Hindlimb muscle (tissue), 1 donor: ENCODE data around the gene AGFG1. TPM values are rescaled to one million over a fixed set of nuclear protein-coding genes. Genes with fewer than 3 reads are reported as not detected.
"Not testable (repeated sequence)": the region's sequence is repeated elsewhere in the genome, so short reads cannot be mapped to it uniquely, and the experiment has no call there.

Source experiments
- DNase-seq: peaks from one replicate; pipeline ENCODE4 v3.0.0-alpha.2; 2013
- polyA plus RNA-seq: library from polyadenylated mRNA; unstranded; fragments of 120-200 nt; gene quantifications from one replicate; pipeline ENCODE4 v1.2.1, GENCODE V29; 2013; ENCODE audit not compliant: insufficient read length

AGFG1 gene
- polyA plus RNA-seq, 1 donor = 50.0 TPM

DNA sequence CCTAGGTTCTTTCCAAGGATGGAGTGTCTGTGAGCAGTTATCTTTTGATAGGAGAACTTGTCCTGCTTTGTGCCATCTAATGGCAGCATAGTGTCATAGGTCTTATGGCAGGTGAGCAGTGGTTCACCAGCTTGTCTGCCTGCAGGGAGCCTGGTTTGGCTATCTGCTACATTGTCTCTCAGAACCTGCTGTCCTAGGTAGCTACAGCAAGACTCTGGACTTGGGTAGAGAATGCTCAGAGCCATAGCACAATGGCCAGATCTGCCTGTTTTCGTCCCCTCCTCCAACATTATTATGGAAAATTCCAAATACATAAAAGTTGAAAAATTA is 28.3 kb downstream of the AGFG1 start:
- DNase-seq = no peak

DNA sequence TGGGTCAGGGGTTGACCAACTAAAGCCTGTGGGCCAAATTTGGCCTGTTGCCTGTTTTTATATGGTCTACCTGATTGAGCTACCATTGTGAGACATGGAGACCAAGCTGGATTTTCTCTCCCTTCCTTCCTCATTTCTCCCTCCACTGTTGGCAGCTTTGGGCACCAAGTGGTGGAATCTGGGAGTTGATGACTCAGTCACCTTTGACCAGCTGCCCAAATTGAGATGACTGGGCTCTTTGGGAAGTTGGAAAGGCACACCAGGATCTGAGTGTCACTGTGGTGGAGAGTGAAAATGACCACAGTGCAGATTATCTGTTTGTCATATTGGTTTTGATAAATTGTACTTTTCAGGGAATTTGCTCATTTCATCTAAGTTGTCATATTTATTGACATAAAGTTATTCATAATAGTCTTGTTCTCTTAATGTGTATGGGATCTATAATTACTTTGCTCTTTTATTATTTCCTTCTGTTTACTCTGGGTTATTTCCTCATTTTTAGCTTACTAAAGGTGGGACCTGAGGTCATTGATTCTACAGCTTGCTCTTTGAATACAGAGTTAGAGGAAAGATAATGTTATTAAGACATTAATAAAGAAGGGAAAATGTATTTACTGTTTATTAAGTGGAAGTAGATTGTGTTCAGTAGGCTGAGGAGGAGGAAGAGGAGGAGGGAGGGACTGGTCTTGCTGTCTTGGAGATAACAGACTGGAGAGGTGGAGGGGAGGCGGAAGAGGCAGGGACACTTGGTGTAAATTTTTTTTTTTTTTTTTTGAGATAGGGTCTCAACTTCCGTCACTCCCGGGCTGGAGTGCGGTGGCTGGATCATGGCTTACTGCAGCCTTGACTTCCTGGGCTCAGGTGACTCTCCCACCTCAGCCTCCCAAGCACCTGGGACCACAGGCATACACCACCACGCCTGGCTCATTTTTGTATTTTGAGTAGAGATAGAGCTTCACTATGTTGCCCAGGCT is 31.8 kb downstream of the AGFG1 start:
- DNase-seq = no peak

DNA sequence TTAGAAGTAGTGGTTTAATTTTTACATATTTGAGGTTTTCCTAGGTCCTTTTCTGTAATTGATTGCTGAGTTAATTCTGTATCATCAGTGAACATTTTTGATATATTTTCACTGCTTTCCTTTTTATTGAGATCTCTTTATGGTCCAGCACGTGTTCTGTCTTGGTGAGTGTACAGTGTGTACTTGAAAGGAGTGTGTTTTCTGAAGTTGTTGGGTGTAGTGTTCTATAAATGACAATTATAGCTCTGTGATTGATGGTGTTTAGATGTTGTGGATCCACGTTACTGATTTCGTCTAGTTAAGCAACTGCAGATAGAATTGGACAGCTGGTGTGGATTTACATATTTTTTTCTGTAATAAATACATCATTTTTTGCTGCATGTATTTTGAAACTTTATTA is 32.7 kb downstream of the AGFG1 start:
- DNase-seq = no peak

DNA sequence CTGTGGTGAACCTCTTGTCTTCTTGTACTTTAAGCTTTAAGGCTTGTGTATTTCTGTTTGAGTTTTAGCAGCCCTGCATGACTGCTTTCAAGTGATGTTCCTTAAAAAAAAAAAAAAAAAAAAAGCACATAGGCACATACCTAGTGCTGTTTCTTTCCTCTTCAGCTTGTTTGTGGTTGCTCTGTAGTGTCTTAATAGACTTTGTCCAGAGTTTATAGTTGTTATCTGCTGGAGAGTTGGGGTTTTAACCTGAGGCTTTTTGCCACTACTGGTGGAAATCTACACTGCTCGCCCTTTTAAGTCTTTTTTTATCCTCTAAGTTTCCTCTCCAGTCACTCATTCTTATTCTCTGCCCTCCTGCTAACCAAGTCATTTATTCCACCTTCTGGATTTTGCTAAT is 34.5 kb downstream of the AGFG1 start:
- no peak for DNase-seq

DNA sequence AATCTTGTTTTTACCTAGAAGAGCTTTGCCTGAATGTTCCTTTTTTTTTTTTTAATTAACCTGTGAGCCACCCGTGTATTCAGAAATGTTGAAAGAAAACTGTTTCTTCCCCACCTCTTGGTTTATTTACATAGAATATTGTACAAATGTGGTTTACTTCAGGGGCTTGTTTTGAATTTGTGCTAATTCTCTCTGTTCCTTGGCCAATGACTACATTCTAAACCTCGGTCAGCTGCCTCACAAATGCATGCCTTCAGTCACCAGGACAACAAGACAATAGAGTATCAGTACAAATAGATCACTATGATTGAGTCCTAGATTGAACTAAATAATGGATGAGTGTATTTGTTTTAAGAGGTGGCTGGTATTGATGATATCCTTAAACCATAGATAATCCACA is 36.0 kb downstream of the AGFG1 start:
- DNase-seq = no peak

DNA sequence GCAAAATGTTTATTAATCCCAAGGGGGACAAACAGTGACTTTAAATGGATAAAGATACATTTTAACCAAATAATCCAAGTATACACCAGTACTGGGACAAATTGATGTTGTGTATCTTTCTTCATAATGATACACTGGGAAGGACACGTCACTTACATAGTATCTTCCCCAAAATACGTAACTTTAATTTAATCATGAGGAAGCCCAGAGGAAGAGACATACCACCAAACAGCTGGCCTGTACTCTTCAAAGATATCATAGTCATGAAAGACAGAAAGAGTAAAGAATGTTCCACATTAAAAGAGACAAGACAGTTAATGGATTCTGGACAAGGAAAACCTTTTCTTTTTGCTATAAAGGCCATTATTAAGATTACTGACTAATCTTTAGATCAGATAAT is 37.1 kb downstream of the AGFG1 start:
- no peak for DNase-seq

DNA sequence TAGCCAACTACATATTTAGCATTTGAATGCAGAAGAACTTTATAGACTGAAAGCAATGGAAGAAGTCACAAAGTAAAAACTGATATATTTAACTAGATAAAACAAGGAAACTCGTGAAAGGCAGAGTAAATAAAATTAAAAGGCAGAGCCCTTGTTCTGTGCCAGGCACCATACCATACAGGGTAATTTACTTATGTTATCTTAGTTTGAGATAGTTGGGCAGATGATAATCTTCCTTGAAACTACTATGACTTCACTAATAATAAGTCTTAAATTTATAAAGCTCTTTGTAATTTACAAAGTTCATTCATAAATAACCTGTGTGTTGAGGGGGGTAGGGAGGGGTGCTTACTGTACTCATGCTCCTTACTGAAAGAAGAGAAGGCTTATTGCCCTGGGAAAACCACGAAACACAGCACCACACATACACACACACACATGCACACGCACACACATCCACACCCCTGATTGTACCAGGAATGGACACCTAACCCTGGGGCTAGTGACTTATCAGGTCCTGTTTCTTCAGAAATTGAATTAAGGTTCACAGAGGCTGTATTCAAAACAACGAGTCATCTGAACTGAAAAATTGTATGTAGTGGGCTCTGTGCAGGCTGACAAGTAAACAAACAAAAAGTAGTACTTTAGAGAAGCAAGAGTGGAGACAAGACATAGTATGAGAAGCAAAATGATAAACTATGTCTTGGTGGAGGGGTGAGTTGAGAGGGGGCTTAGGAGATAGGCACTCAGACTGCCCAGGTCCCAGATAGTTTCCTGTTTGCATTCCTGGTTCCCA is 38.1 kb downstream of the AGFG1 start:
- DNase-seq = no peak

DNA sequence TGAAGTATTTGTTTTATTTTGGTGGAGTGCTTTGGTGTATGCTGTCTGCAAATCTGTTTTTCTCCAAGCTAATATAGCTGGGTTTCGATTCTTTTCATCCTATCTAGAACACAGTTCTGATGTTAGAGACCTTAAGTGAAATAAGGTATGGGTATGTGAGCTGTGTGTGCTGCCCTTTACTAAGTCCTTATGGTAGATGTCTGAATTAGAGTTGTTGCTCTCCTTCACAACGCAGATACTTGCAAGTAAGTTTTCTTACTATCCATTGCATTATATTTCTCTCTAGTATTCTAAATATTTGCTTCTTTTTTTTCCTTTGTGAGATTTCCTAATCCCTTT is 38.6 kb downstream of the AGFG1 start:
- no peak for DNase-seq

DNA sequence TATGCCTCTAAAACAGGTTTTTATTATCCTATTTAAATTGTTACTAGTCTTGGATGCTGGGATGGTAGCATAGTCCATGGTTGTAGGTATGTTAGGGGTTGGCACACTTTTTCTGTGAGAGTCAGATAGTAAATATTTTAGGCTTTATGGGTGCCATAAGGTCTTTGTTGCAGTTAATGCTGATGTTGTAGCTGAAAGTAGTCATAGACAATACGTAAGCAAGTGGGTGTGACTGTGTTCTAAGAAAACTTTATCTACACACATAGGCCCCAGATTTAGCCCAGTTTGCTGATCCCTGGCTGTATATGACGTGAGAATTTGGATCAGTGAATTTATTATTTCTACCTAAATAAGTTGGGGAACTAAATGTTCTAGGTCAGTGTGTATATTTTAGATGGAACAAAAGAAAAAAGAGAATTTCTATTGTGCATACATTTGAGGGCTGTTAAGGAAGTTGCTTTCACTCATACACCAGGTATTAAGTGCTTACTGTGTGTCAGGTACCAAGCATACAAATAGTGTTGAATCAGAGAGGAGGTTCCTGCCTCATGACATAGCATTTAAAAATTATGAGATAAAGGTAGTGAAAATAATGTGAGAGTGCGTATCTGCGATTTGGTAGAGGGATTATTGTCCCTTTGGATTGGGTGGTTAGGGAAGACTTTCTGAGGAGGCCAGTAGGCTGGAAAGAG is 39.4 kb downstream of the AGFG1 start:
- DNase-seq = no peak

DNA sequence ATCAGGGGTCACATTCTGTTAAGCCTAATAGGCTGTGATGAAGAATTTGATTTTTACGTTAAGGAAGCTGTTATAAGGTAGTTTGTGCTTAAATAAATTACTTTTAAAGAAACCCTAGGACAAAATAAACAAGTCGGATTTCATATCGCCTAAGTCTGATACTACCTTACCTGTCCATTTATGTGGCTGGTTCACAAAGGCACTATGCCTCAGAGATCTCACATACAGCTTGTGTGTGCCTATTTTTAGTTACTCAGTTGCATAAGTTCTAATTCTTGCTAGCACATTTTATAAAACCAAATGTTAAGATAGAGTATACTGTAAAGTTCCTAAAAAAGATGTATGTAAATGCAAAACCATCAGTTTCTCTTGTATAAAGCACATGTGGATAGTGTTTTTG is 40.0 kb downstream of the AGFG1 start:
- DNase-seq = no peak

DNA sequence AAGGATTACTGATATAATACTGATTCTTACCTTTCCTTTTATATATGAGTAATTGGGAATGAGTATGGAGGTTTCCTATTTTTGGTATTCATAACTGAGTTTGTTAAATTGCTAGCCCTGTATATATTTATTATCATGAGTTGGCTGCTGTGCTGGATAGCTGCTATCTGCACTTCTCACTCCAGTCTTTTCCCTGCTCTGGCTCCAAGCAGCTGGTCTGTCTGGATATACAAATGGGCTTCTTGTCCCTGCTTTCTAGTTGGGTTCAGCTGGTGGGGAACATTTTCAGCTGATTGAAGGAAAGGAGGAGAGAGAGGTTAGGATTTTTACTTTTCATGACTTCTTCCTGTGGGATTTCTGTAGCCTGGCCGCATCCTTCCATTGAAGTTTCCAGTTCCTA is 41.2 kb downstream of the AGFG1 start:
- DNase-seq = no peak

DNA sequence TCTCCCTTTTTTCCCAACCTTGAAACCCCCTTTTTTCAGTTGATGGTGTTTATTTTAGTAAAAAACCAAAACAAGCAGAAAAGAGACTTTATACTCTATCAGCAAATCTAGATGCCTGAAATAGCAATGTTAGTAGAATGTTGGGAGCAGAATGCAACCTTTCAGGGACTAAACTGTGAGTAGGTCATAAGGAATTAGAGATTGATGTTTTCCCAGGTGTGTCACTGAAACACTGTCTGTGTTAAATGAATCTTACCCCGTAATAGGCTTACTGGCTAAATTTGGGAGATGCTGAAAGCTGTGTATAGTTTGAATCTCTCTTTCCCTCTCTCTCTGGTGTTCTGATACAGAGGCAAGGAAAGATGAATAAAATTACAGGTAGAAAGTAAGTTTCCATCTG is 43.8 kb downstream of the AGFG1 start:
- no peak for DNase-seq

DNA sequence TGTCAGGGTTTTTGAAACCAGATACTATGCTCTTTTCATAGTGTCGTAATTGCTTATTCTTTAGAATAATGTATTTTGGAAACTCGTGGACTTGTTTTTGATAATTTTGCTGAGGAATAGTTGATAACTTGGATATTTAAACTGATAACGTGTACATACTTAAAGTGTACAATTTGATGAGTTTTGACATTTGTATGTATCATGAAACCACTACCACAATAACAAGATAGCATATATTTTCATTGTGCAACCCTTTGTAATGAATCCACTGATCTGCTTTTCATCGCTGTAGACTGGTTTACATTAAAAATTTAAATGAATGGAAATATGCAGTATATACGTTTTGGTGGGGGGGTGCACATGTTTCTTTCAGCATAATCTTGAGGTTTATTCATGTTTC is 45.8 kb downstream of the AGFG1 start:
- no peak for DNase-seq

DNA sequence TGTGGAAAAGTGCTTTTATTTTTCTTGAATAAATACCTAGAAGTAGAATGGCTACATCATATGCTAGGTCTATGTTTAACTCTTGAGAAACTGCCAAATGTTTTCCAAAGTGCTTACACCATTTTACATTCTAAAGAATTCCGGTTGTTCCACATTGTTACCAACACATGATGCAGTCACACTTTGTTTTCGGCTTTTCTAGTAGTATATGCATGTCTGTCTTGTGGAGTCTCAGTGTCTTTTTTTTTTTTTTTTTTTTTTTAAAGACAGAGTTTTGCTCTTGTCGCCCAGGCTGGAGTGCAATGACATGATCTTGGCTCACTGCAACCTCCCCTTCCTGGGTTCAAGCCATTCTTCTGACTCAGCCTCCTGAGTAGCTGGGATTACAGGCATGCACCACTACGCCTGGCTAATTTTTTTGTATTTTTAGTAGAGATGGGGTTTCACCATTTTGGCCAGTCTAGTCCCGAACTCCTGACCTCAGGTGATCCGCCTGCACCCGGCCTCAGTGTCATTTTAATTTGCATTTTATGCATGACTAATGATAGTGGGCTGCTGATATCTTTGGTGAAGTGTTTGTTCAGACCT is 46.4 kb downstream of the AGFG1 start:
- DNase-seq = not testable (repeated sequence)

DNA sequence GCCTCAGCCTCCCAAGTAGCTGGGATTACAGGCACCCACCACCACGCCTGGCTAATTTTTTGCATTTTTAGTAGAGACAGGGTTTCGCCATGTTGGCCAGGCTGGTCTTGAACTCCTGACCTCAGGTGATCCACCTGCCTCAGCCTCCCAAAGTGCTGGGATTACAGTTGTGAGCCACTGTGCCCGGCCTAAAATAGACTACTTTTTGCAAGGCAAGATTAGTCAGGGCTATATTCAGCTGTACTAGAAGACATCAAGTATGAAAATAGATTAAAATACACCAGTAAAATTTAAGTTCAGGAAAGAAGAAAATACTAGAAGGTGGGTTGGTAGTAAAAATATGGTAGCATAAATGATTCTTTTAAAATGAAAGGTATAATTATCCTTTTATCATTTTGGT is 49.2 kb downstream of the AGFG1 start:
- not testable (repeated sequence) for DNase-seq

DNA sequence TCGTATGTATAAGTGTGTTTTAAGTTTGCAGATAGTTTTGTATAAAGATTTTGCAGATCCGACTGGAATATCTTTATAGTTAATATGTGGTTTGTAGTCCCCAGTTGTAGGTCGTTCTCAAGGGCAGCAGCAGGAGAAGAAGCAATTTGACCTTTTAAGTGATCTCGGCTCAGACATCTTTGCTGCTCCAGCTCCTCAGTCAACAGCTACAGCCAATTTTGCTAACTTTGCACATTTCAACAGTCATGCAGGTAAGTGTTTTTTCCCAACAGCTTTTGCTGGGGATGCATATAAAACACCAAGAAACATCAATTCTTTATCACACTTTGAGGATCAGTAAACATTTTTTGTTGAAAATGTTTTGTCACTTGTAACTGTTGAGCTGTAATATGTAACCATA is 52.7 kb downstream of the AGFG1 start:
- no peak for DNase-seq

DNA sequence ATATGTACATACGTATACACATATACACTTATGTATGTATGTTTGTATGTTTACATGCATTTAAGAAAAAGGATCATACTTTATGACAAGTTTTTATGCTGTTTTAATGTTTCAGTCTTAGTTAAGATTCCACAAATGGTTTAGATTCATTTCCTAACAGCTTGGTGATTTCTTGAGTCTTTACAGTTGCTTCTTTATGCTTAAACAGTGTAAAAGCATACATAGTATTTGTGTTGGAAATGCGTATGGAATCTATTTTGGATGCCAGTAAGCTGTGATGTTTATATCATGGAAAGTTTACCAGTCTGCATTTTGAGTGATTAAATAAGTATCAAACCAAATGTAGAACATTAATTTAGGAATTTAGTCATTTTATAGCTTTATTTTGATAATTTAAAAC is 55.4 kb downstream of the AGFG1 start:
- DNase-seq = no peak

DNA sequence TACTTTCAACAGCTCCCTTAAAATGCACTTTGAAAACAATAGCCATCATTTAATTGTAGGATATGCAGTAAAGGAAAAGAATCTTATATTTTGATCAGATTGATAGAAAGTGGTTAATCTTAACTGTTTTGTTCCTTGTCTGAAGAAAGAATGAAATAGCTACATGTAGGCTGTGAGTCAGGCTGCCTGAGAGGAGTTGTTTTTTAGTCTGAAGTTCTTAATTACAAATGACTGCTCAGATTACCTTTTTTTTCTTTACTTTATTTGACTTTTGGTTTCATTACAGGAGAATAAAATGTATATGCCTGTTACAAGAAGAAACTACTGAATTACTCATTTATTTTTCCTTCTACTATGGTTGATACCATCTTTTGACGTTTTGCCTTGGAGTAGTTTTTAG is 56.8 kb downstream of the AGFG1 start:
- DNase-seq = no peak

DNA sequence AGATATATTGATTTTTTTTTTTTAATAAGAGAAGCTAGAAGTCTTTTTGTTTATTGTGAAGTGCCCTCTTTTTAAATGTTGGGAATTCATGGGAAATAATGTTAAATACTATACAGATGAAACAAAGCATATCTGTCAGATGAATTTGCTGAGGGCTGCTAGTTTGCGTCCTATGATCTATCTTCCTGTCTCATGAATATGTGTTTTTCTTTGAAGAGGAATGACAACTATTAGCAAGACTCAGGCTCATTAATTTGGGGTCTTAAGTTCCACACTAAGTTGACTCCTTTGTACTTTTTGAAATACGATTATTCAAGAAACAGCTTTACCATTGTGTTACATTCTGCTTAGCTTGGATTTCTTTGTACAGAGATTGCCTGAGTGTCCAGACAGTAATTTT is 57.9 kb downstream of the AGFG1 start:
- DNase-seq = no peak

DNA sequence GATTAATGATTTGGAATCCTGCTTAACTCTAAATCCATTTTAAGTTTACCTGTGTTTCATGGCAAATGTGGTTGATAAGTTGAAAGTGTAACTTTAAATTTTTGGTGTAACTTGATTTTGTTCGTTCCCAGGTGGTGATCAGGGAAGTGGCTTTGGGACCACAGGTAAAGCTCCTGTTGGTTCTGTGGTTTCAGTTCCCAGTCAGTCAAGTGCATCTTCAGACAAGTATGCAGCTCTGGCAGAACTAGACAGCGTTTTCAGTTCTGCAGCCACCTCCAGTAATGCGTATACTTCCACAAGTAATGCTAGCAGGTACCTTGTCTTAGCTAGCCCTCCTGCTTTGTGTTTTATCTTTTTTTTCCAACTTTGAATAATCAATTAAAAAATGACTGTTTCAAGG is 62.8 kb downstream of the AGFG1 start:
- DNase-seq = no peak

DNA sequence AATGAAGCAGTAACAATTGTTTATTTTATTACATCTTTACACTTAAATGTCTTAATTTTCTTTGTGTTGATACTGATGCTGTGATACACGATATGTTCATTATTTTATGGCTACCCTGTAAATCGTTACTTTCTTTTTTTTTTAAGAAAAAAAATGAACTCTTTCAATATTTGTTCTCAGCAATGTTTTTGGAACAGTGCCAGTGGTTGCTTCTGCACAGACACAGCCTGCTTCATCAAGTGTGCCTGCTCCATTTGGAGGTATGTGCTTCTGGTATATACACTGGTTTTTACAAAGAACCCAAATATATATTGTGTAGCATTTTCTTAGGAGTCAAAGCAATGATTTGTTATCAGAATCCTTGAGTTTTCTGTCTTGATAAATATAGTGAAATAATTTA is 64.5 kb downstream of the AGFG1 start:
- no peak for DNase-seq

DNA sequence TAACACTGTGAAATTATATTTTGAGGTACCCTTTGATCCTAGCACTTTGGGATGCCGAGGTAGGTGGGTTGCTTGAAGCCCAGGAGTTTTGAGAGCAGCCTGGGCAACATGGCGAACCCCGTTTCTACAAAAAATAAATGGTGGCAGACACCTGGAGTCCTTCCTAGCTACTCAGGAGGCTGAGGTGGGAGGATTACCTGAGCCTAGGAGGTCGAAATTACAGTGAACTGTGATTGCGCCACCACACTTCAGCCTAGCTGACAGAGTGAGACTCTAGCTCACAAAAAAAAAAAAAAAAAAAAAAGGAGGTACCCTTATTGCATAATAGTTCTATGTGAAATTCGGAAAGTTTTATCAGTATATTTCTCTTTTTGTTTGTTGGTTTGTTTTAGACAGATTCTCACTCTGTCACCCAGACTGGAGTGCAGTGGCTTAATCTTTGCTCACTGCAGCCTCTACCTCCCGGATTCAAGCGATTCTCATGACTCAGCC is 67.6 kb downstream of the AGFG1 start:
- DNase-seq = no peak

DNA sequence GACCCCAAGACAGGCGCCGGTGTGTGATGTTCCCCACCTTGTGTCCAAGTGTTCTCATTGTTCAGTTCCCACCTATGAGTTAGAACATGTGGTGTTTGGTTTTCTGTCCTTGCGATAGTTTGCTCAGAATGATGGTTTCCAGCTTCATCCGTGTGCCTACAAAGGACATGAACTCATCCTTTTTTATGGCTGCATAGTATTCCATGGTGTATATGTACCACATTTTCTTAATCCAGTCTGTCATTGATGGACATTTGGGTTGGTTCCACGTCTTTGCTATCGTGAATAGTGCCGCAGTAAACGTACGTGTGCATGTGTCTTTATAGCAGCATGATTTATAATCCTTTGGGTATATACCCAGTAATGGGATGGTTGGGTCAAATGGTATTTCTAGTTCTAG is 68.4 kb downstream of the AGFG1 start:
- DNase-seq = not testable (repeated sequence)
